GM21576 (cell line): ENCODE results near the gene NSL1.

Source experiments
- ATAC-seq: cut with Tn5 transposase; IDR thresholded peaks from one replicate; pipeline ENCODE4 v1.9.1; 2021; ENCODE audit warnings: mild to moderate bottlenecking, moderate library complexity; ENCODE audit not compliant: unreplicated experiment

NSL1 gene, protein sequence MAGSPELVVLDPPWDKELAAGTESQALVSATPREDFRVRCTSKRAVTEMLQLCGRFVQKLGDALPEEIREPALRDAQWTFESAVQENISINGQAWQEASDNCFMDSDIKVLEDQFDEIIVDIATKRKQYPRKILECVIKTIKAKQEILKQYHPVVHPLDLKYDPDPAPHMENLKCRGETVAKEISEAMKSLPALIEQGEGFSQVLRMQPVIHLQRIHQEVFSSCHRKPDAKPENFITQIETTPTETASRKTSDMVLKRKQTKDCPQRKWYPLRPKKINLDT

DNA sequence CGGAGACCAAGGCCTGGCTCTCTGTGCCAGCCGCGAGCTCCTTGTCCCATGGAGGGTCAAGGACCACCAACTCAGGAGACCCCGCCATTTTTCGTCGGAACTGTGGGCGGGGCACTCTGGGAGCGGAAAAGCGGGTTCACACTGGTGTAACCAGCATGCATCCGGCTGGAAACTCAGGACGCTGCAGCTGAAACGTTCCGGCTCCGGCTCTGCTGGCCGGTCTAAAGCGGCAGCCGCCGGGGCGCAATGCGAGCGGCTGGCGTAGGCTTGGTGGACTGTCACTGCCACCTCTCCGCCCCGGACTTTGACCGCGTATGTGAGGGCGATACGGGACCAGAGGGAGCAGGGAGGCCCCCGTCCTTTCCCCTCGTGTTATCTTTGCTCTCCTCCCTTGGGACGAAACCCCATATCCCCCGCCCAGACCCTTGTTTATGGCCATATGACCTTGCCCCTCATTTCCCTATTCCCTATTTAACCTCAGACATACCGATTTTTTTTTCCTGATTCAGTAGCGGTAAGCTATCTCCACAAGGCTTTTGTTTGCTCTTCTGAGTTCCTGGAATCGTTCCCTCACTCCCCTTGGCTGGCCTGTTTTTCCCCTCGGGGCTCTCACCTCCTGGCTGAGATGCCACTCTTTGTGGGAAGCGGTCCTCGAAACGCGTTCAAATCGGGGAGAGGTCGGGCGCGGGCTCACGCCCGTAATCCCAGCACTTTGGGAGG lies at the start of gene NSL1, which contains the start of gene TATDN3:
Gene NSL1 (minus strand): TSS at position 102 of the 720 bp plus-strand sequence. CDS start 14 bp downstream, at position 88.
Gene TATDN3 (plus strand): TSS at position 219 of the 720 bp plus-strand sequence. CDS start 28 bp downstream, at position 247.
- peak; percentile 62 for ATAC-seq

DNA sequence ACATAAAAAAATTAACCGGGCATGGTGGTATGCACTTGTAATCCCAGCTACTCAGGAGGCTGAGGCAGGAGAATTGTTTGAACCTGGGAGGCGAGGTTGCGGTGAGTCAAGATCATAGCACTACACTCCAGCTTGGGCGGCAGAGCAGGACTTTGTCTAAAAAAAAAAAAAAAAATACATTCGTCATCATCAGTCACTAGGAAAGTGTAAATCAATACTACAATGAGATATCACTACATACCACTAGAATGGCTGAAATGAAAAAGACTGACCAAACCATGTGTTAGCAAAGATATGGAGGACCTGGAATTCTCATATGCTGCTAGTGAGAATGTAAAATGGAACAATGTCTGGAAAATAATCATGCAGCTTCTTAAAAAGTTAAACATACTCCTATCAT lies 46.6 kb upstream of the NSL1 start:
- ATAC-seq, result no peak

DNA sequence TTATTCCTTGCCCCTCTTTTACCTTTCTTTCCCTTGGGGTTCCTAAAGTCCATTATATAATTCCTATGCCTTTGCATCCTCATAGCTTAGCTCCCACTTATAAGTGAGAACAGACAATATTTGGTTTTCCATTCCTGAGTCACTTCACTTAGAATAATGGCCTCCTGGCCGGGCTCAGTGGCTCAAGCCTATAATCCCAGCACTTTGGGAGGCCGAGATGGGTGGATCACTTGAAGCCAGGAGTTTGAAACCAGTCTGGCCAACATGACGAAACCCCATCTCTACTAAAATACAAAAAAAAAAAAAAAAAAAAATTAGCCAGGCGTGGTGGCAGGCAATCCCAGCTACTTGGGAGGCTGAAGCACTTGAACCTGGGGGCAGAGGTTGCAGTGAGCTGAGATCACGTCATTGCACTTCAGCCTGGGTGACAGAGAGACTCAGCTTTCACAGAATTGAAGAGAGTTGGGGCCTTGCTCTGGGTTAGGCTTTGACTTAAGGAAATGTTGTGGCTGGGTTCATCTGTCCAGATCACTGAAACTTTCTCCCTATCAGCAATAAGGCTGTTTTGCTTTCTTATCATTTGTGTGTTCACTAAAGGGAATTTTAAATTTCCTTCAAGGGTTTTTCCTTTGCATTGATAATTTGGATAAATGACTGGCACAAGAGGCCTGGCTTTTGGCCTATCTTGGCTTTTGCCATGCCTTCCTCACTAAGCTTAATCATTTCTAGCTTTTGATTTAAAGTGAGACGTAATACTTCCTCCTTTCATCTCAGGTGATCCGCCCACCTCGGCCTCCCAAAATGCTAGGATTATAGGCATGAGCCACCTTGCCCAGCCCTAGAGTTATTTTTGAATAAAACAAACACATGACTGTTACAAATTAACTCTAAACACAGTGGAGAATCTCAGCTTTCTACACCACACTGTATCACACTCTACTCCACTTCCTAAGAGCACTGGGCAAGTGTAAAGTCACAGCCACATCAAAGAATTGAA lies 41.9 kb upstream of the NSL1 start:
- peak; percentile 67 for ATAC-seq

DNA sequence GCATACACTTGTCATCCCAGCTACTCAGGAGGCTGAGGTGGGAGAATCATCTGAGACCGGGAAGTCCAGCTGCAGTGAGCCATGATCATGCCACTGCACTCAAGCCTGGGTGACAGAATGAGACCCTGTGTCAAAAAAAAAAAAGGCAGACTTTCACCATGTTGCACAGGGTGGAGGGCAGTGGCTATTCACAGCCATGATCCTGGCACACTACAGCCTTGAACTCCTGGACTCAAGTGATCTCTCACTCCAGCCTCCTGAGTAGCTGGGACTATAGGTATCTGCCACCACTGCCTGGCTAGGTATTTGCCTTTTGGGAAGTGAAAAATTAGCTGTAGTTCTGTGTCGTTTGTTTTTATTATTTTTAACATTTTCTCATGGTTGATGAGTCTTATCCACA lies 36.8 kb upstream of the NSL1 start:
- no peak for ATAC-seq

DNA sequence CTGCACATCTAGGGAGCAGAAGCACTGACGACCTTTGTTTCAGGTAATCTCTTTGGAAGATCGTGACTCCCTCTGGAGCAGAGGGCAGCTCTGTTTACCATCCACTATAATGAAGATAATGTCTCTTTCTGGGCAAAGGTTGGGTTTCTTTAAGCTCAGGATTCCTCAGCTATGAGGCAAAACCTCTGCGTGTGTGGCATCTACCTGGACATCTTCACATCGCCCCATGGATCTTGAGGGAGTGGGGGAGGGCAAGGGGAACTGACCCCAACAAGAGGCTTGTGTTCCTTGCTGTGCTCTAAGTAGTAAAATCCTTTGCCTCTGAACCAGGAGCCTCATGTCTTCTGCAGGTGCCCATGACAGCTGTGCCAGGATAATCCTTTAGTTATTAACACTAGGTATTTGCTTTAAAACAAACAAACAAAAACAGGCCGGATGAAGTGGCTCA lies 36.3 kb upstream of the NSL1 start:
- ATAC-seq, result no peak

DNA sequence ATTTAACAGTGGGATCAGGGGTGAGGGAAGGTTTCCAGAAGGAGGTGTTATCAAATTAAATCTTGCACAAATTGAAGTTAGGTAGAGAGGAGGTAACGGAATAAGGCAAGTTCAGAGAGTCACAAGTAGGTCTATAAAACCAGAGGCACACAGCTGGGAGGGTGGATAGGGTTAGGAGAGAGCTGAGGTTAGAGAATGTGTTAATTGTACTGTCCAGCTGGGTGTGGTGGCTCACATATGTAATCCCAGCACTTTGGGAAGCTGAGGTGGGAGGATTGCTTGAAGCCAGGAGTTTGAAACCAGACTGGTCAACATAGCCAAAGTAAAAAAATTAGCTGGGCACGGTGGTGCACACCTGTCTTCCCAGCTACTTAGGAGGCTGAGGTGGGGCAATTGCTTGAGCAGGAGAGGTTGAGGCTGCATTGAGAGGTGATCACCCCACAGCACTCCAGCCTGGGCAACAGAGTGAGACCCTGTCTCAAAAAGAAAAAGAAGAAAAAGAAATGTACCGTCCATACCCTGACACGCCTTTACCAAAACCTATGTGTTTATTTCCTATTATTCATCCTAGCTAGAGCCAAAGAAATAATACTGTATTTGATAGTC lies 35.7 kb upstream of the NSL1 start:
- ATAC-seq, result no peak

DNA sequence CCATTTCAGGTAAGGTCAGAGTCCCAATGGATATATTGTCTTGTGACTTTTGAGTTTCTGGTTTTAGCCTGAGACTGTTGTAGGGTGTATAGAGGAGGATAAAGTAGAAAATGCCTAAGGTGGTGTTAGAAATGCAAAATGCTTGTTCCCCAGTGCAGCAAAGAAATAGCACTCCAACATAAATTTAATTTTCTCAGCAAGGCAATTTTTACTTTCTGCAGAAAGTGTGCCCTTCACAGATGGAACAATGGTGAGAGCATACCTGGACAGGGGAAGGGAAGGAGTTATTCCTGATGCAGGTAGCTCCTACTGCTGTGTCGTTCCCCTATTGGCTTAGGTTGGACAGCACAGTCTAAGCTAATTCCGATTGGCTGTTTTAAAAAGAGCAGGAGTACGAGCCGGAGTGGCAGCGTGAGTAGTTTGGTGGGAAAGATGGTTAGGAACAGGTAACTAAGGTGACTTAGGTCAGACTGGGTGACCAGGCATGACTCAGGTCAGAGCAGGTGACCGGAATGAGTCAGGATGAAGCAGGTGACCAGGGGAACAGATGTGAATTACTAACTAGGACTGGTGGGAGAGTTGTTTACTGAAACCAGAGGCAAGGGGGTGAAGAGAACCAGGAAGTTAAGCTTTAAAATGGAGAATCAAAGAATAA lies 34.3 kb upstream of the NSL1 start:
- no peak for ATAC-seq

DNA sequence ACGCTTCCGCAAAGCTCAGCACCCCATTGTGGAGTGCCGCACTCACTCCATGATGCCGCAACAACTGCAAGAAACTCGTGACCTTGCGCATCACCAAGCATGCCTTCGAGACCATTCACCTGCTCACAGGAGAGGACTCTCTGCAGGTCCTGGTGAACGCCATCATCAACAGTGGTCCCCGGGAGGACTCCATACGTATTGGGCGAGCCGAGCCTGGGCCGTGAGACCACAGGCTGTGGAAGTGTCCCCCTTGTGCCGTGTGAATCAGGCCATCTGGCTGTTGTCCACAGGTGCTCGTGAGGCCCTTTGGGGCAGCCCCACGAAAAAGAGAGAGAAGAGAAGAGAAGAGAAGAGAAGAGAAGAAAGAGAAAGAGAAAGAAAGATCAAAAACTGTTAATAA lies 32.6 kb upstream of the NSL1 start:
- no peak for ATAC-seq

DNA sequence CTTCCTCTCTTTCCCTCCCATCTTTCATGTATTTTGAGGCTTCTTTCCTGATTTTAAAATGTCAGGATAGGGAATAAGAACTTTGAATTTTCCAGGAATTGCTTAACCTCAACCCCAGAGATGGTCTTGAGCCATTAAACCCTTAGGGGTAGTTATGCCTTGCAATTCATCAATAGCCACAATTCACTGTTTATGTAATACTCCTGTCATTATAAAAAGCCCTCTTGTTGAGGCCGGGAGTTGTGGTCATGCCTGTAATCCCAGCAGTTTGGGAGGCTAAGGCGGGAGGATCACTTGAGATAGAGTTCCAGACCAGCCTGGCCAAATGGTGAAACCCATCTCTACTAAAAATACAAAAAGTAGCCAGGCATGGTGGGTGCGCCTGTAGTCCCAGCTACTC lies 31.4 kb upstream of the NSL1 start:
- ATAC-seq, result no peak

DNA sequence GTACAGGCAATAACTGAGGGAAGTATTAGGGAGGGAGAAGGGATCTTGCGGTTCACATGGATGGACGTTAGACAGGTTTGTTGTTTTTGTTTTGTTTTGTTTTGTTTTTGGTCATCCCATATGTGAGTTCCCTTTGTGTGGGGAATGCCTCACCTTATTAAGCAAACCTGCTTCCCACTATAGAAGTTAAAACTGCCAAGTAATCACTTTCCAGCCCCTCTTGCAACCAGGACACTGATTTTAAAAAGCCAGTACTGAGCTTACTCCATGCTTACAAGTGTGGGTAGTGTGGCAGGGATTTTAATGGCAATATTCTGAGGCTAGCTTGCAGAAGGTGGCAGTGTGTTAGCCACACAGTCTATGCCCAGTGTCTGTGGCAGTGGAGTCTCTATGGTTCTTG lies 29.4 kb upstream of the NSL1 start:
- no peak for ATAC-seq

DNA sequence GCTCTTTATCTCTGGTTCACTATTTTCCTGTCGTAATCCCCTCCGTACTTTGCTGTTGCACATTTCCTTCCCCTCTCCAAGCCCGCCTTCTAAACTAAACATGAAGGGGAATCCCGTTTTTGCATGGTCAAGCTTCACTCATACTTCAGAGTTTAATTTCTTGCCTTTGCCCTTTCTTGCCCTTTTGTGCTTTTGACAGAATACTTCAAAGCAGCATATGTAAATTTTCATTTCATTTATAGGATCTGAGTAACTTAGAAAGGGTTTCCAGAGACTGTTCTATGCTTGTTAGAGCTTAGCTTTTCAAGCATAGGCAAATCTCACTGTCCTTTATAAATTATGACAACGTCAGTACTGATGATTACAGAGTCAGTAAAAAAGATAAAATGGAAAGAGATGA lies 28.1 kb upstream of the NSL1 start:
- no peak for ATAC-seq

DNA sequence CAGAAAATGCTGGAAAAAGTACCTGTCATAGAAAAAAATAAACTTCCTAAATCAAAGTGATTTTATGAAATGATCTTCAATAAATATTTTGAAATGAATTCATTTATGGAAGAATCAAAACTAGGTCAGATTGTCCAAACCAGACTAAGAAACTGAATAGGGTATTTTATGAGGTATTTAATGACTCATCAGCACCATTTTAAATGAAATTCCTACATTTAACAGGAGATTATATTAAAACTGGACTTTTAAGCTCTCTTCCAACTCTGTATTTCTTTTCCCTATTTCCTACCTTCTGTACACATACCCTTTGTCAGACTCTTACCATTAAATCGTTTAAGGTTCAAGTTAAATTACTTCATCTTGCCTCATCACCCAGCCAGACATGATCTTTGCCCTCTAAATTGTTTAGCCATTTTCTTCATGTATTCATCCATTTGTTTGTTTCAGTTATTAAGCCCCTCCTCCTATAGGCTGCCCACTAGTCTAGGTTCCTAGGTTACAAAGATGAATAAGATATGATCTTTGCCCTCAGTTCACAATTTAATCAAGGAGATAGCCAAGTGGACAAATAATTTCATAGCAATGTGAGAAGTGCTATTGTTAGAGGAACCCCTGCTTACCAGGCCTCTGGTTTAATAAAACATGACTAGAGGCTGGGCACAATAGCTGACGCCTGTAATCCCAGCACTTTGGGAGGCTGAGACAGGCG lies 25.1 kb upstream of the NSL1 start:
- ATAC-seq, result no peak

DNA sequence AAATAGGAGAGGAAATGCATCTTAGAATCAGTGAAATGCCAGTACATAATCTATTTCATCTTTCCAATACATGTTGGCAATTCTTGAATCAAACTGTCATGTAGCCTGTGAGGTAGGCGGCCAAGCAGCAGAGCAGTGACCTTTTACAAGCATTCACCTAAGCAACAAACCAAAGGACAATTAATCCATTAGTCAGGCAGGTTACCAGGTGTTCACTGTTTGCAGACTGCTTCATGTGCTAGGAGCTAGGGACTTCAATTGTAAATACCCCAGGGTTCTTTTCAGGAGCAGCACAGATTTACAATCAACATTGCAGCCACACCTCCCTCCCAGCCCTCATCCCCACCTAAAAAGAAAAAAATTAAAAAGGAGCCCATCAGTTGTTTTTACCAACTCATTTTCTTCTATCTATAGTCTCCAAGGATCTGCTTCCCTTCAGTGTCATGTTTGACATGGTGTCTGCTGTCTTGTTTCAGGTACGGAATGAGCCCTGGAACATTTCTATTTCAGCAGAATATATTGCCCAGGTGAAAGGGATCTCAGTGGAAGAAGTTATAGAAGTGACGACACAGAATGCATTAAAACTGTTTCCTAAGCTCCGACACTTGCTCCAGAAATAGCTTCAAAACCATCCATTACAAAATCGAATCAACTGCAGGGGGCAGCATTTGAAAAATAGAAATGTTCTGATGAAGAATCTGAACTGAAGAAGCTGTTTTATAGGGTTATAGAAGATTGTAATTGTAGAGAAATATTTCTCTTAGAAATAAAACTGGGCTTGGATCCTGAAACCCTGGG lies 23.2 kb upstream of the NSL1 start:
- ATAC-seq, result no peak

DNA sequence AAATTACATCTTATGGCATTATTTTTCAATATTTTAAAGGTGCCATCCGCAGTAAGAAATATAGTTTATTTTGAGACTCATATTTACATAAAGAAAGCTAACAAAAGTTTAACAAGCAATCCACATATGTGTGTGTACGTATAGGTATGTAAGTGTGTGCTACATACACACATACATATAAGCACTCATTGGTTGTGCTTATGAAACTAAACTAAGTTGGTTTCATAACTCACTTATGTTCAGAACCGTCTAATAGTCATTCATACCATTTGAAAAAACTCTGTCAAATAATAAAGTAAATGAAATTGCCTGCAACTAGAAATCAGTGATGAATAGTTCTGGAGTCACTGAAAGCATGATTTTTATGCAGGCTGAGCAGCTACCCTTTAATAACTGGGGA lies 14.2 kb upstream of the NSL1 start:
- no peak for ATAC-seq

DNA sequence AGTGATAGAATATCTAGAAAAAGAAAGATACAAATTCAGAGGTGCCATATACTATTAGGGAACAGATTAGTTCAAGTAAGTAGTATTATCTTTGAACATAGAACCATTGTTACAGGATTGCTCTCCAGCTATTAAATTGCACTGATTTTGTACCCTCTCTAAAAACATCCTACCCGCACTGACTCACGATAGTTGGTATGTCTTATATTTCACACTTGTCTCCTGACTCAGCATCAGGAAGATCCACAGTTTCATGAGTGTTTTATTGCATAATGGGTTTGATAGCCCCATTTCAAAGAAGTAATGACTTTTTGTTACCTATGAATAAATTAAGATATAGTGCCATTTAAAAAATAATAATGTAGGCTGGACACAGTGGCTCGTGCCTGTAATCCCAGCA lies 6.1 kb upstream of the NSL1 start:
- no peak for ATAC-seq

DNA sequence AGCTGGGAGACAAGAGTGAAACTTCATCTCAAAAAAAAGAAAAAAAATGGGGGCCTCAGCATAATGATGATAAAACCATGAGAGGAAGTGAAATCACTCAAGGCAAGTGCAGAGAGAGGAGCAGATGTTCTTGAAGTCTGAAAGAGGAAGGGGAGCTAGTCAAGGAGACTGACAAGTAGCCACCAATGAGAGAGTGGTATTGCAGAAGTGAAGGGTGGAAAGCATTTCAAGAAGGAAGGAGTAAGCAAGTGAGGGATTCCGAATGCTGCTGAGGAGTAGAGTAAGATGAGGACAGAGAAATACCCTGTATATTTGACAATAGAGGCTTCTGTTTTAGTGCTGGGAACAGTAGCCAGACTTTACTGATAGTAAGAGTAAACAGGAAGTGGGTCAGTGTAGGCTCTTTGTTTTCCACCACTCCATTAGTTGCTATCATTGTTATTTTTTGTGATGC lies 3.0 kb upstream of the NSL1 start:
- ATAC-seq, result peak; percentile 78

DNA sequence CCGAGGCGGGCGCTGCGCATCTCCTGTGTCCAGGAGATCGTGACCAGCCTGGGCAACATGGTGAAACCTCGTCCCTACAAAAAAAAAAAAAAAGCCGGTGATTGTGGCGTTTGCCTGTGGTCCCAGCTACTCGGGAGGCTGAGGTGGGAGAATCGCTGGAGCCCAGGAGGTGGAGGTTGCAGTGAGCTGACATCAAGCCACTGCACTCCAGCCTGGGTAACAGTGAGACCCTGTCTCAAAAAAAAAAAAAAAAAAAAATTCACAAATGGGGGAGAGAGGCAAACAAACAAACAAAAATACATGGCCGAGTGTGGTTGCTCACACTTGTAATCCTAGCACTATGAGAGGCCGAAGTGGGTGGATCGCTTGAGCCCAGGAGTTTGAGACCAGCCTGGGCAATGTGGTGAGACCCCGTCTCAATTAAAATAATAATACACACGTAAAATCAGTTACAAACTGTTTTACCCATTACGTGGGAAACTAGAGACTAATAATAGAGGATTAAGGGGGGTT lies 875 bp upstream of the NSL1 start:
- ATAC-seq, result no peak

DNA sequence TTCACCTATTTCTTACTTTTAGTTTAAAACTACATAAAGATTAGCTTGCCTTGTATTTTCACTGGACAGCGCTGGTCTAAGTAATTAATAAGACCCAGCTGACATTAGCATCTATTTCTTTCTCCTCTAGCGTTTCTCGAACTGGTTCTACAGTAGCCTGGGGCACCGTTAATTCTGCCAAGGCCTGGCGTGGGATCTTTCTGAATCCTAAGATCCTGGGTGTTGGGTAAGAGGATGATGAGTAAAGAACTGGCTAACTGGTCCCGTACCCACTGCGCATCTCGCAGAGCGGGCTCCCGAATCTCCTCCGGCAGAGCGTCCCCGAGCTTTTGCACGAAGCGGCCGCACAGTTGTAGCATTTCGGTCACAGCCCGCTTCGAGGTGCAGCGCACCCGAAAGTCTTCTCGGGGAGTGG lies 309 bp downstream of the NSL1 start:
- peak; percentile 21 for ATAC-seq
